Caco-2 (cell line): ENCODE measurements around the gene HTRA3. TPM values are rescaled to one million over a fixed set of nuclear protein-coding genes. Genes with fewer than 3 reads are reported as not detected.

ENCODE experiments used
- BruUV-seq: library from RNA; stranded (reverse); fragments of 400-500 nt; replicated peaks from 2 replicates; lab custom pipeline; 2021; lab: Mats Ljungman, UMichigan
- CTCF ChIA-PET: fragments of 300-600 bp; sonication (Branson Sonifier 250); formaldehyde crosslinking; loops from one replicate; lab custom pipeline; 2022; ENCODE audit warnings: antibody characterized with exemption; lab: Charles Lee
- POLR2A ChIA-PET: fragments of 300-600 bp; sonication (Branson Sonifier 250); formaldehyde crosslinking; loops from one replicate; lab custom pipeline; 2022; ENCODE audit warnings: antibody characterized with exemption; lab: Charles Lee
- DNase-seq, 2 experiments: peaks; one replicate each; pipeline versions ENCODE4 v3.0.0 to v3.0.0-alpha.2; 2020 to 2022
- H3K27me3 ChIP-seq: replicated peaks from 2 replicates; pipeline ENCODE4 v1.6.0; 2011; ENCODE audit warnings: low read length; ENCODE audit not compliant: control insufficient read depth, insufficient read depth
- H3K36me3 ChIP-seq: 2 replicates; pipeline ENCODE4 v1.5.1; 2011; ENCODE audit warnings: low read length; ENCODE audit not compliant: control insufficient read depth, insufficient read depth
- H3K4me1 ChIP-seq: fragments of 250-450 bp; sonication (Bioruptor Pico); 2 replicates; pipeline ENCODE4 v1.5.1; 2020; ENCODE audit warnings: mild to moderate bottlenecking
- H3K4me3 ChIP-seq: 2 replicates; pipeline ENCODE4 v1.5.1; 2011; ENCODE audit warnings: low read depth, mild to moderate bottlenecking, control low read depth, low read length
- H3K9me3 ChIP-seq: fragments of 250-450 bp; sonication (Bioruptor Pico); 2 replicates; pipeline ENCODE4 v1.5.1; 2020; ENCODE audit warnings: mild to moderate bottlenecking, moderate library complexity
- H3K27ac Mint-ChIP-seq: one replicate; pipeline ENCODE4 v1.8.0; 2022; ENCODE audit warnings: mixed read lengths; ENCODE audit not compliant: unreplicated experiment
- H3K27me3 Mint-ChIP-seq: one replicate; pipeline ENCODE4 v1.8.0; 2022; ENCODE audit warnings: mixed read lengths; ENCODE audit not compliant: insufficient read depth, unreplicated experiment
- H3K36me3 Mint-ChIP-seq: one replicate; pipeline ENCODE4 v1.8.0; 2022; ENCODE audit warnings: mild to moderate bottlenecking, mixed read lengths; ENCODE audit not compliant: insufficient read depth, unreplicated experiment
- H3K4me1 Mint-ChIP-seq: one replicate; pipeline ENCODE4 v1.8.0; 2022; ENCODE audit warnings: low read depth, mixed read lengths; ENCODE audit not compliant: unreplicated experiment
- H3K4me3 Mint-ChIP-seq: one replicate; pipeline ENCODE4 v1.8.0; 2022; ENCODE audit warnings: mild to moderate bottlenecking, moderate library complexity, mixed read lengths; ENCODE audit not compliant: unreplicated experiment
- H3K9me3 Mint-ChIP-seq: one replicate; pipeline ENCODE4 v1.8.0; 2022; ENCODE audit warnings: mixed read lengths; ENCODE audit not compliant: unreplicated experiment
- CTCF ChIP-seq, 2 experiments: fragments of 200-600 bp in 1 of 2; IDR thresholded peaks; 1 replicate in 1 of 2; 2 replicates in 1 of 2; pipeline versions ENCODE4 v1.5.1 to v1.8.0; 2011 to 2022; ENCODE audit warnings: antibody characterized with exemption in 1 of 2, control low read depth in 1 of 2, inconsistent platforms in 1 of 2, low read depth in 1 of 2, low read length in 1 of 2, mild to moderate bottlenecking in 1 of 2, moderate library complexity in 1 of 2; ENCODE audit not compliant: insufficient read depth in 1 of 2, severe bottlenecking in 1 of 2, unreplicated experiment in 1 of 2
- intact Hi-C: fragments of 100-400 bp; cut with micrococcal nuclease; formaldehyde crosslinking; loops from one replicate; pipeline ENCODE4 v1.10.0; 2022; ENCODE audit not compliant: unreplicated experiment
- total RNA-seq: library from RNA; stranded (reverse); gene quantifications from 2 replicates; pipeline ENCODE4 v1.2.3, GENCODE V29; 2022

HTRA3 gene
- total RNA-seq, 1 experiment from 2014 or later: 0.66 TPM

DNA sequence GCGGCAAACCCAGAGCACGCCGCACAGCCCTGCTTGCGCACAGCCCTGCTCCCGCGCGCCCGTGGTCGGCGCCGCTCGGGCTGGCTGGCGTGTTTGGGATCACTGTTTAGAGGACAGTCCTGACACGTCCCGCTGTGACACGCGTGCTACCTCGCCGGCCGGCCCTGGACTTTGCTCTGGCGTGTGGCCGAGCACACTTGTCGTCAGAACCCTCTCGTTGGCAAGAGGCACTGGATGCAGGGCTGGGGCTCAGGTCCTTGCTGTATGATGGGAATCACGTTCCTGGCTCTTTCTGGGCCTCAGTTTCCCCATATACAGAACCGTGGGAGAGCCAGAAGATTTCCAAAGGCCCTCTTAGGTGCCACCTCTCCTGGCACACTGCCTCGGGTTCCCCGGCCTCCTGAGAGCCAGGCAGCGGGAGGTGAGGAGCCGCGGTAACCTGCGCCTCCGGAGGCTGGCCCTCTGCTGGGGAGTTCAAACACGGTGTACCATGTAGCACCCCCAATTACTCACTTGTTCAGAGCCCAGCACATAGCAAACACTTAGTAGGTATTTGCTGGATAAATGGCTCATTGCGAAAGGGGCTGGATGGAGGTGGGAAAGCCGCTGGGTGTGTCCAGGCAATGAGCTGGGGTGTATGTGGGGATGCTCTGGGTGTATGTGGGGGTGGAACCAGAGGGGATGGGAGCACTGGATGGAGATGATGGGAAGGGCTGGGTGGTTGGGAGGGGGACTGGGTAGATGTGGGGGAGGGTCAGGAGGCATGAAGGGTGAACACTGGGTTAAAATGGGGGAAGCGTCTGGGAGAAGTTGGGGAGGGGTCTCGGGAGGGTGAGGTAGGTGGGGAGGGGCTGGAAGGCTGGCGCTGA lies 76.6 kb downstream of the HTRA3 start:
- H3K27me3 Mint-ChIP-seq: no peaks in the 10 kb centered on the region

DNA sequence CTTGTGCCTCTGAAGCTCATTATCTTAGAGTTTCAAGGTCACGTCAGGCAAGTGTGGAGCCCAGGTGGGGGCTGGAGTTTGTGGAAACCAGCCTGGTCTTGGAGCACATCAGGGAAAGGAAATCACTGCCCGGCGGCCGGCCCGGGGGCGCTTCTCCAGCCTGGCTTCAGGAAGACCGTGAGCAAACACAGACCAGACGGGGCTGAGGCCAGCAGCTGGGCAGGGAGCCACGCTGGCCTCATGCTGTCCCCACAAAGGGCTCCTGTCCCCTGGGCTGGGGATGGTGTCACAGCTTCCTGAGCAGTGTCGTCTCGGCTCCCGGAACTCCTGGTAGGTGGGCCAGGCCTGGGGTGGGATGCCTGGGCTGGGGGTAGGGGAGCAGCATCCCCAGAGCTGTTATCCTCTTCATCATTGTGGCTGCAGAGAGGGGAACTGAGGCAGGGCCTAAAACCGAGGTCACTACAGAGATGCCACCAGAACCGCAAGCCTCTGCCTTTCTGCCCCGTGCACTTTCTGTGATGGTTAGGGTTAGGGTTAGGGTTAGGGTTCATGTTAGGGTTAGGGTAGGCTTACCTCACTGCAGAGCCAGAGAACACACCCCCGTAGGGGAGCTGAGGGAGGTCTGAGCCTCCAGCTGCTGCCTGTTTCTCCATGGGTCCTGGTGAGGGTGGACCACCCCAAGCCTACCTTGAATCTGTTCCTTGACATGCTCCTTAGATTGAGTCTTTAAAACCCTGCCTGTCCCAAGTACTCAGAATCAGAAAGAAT lies 77.5 kb downstream of the HTRA3 start:
- CTCF ChIA-PET: no interaction called here
- intact Hi-C loops: no loop called here

More for the DNA sequence above, 76.6 kb downstream of the HTRA3 start:
- Mint-ChIP-seq H3K9me3 (no peaks in the 10 kb centered on the region), H3K4me3 (no peak overlapping the region), H3K36me3 (no peaks in the 10 kb centered on the region), H3K4me1 (peaks cover 7% of the 10 kb centered on the region), H3K27ac (no peak overlapping the region)
- intact Hi-C loops: no loop called here
- no peak for TF ChIP-seq CTCF (IDR thresholded peaks at IDR 0.05; ENCODE audit: insufficient read depth in 1 of 2, low read depth in 1 of 2, low read length in 1 of 2, severe bottlenecking in 1 of 2, unreplicated experiment in 1 of 2)
- no peak for DNase-seq
- ChIA-PET POLR2A (no interaction called here), CTCF (no interaction called here)
- H3K27me3 ChIP-seq: no peaks in the 10 kb centered on the region
- no peaks in the 10 kb centered on the region for H3K9me3 ChIP-seq
- H3K4me1 ChIP-seq: no peaks in the 10 kb centered on the region
- no peak overlapping the region for H3K4me3 ChIP-seq
- H3K36me3 ChIP-seq: no peaks in the 10 kb centered on the region
- BruUV-seq: no TSS peak

More for the DNA sequence above, 77.5 kb downstream of the HTRA3 start:
- Mint-ChIP-seq H3K4me1 (peaks cover 7% of the 10 kb centered on the region), H3K27me3 (no peaks in the 10 kb centered on the region), H3K36me3 (no peaks in the 10 kb centered on the region), H3K9me3 (no peaks in the 10 kb centered on the region), H3K27ac (no peak overlapping the region), H3K4me3 (no peak overlapping the region)
- Histone ChIP-seq H3K27me3 (no peaks in the 10 kb centered on the region), H3K4me3 (no peak overlapping the region), H3K4me1 (0 out of 2 replicates have a peak, but pooled peaks cover 3% of the 10 kb centered on the region), H3K9me3 (no peaks in the 10 kb centered on the region), H3K36me3 (no peaks in the 10 kb centered on the region)
- no peak for TF ChIP-seq CTCF (IDR thresholded peaks at IDR 0.05; ENCODE audit: insufficient read depth in 1 of 2, low read depth in 1 of 2, low read length in 1 of 2, severe bottlenecking in 1 of 2, unreplicated experiment in 1 of 2)
- no TSS peak for BruUV-seq
- POLR2A ChIA-PET: no interaction called here
- DNase-seq: peak in 1 of 2 experiments; percentile 12
